HCT116 (cell line): ENCODE data around the gene BPIFA1.
A peak's percentile ranks its signal among the peaks of the same experiment; 100 is the strongest.

Experiments
- POLR2A ChIP-seq: IDR thresholded peaks from 2 replicates; pipeline ENCODE4 v1.7.0; 2011; ENCODE audit warnings: borderline replicate concordance; ENCODE audit not compliant: insufficient read depth, insufficient read length; ENCODE audit errors: extremely low read depth
- TF ChIP-seq, protein P1 (sequence below), 3 experiments: fragments of 200-600 bp in 1 of 3; sonication (generic) in 1 of 3; IDR thresholded peaks in 2 of 3; conservative IDR thresholded peaks in 1 of 3; 2 replicates each; pipeline ENCODE4 v1.5.1; 2012 to 2017; ENCODE audit warnings: low read depth in 2 of 3, low read length in 2 of 3, antibody characterized with exemption in 1 of 3, borderline replicate concordance in 1 of 3, control low read depth in 1 of 3, mild to moderate bottlenecking in 1 of 3, mixed read lengths in 1 of 3, mixed run types in 1 of 3, moderate library complexity in 1 of 3; ENCODE audit not compliant: insufficient read depth in 1 of 3
- TF ChIP-seq, protein P2 (sequence below): IDR thresholded peaks from 2 replicates; pipeline ENCODE4 v1.6.1; 2012; ENCODE audit warnings: low read depth
- TF ChIP-seq, protein P3 (sequence below): IDR thresholded peaks from 2 replicates; pipeline ENCODE4 v1.6.1; 2012

DNA sequence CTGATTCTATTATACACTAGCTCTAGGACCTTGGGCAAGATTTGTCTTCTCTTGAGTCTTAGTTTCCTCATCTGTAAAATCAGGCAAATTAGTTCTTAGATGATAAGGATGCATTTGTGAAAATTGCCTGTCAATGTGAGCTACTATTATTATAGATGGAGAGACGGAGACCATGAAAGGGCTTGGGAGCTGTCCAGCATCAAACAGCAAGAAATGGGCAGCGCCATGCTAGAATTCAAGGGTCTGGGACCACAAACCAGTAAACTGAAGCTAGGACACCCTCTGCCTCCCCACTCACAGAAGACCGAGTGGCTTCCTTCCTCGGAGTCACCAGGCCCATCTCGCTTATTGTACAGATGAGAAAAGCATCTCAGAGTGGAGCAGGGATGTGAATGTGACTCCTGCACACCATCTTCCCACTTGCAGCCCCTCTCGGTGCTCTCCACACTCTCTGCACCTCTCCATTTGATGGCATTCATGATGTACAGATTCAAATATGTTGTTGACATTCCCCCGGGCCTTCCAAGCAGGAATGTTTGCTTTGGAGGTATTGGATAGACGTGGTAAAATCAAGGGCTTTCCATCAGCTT lies 42.8 kb upstream of the BPIFA1 start:
- TF ChIP-seq, protein P1, sequence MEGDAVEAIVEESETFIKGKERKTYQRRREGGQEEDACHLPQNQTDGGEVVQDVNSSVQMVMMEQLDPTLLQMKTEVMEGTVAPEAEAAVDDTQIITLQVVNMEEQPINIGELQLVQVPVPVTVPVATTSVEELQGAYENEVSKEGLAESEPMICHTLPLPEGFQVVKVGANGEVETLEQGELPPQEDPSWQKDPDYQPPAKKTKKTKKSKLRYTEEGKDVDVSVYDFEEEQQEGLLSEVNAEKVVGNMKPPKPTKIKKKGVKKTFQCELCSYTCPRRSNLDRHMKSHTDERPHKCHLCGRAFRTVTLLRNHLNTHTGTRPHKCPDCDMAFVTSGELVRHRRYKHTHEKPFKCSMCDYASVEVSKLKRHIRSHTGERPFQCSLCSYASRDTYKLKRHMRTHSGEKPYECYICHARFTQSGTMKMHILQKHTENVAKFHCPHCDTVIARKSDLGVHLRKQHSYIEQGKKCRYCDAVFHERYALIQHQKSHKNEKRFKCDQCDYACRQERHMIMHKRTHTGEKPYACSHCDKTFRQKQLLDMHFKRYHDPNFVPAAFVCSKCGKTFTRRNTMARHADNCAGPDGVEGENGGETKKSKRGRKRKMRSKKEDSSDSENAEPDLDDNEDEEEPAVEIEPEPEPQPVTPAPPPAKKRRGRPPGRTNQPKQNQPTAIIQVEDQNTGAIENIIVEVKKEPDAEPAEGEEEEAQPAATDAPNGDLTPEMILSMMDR (IDR thresholded peaks at IDR 0.05 in 2 of 3, conservative IDR thresholded peaks at IDR 0.05 in 1 of 3; ENCODE audit: borderline replicate concordance in 1 of 3, insufficient read depth in 1 of 3, low read depth in 2 of 3, low read length in 2 of 3), result no peak
- TF ChIP-seq, protein P2, sequence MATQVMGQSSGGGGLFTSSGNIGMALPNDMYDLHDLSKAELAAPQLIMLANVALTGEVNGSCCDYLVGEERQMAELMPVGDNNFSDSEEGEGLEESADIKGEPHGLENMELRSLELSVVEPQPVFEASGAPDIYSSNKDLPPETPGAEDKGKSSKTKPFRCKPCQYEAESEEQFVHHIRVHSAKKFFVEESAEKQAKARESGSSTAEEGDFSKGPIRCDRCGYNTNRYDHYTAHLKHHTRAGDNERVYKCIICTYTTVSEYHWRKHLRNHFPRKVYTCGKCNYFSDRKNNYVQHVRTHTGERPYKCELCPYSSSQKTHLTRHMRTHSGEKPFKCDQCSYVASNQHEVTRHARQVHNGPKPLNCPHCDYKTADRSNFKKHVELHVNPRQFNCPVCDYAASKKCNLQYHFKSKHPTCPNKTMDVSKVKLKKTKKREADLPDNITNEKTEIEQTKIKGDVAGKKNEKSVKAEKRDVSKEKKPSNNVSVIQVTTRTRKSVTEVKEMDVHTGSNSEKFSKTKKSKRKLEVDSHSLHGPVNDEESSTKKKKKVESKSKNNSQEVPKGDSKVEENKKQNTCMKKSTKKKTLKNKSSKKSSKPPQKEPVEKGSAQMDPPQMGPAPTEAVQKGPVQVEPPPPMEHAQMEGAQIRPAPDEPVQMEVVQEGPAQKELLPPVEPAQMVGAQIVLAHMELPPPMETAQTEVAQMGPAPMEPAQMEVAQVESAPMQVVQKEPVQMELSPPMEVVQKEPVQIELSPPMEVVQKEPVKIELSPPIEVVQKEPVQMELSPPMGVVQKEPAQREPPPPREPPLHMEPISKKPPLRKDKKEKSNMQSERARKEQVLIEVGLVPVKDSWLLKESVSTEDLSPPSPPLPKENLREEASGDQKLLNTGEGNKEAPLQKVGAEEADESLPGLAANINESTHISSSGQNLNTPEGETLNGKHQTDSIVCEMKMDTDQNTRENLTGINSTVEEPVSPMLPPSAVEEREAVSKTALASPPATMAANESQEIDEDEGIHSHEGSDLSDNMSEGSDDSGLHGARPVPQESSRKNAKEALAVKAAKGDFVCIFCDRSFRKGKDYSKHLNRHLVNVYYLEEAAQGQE, result peak; percentile 63
- TF ChIP-seq POLR2A, result no peak
- TF ChIP-seq, protein P3, sequence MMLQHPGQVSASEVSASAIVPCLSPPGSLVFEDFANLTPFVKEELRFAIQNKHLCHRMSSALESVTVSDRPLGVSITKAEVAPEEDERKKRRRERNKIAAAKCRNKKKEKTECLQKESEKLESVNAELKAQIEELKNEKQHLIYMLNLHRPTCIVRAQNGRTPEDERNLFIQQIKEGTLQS, result no peak
